Dermis blood vessel endothelial cell (primary cell): ENCODE data around the gene SLC6A18. TPM values are rescaled to one million over a fixed set of nuclear protein-coding genes. Genes with fewer than 3 reads are reported as not detected.

Experiments used
- DNase-seq: peaks from one replicate; pipeline ENCODE4 v3.0.0; 2010
- total RNA-seq: library from RNA; depleted of rRNA; stranded (reverse); fragments of >200 nt; gene quantifications from 2 replicates; pipeline ENCODE4 v1.2.3, GENCODE V29; 2014

SLC6A18 gene
- total RNA-seq, 1 donor from 2014 or later = not detected

DNA sequence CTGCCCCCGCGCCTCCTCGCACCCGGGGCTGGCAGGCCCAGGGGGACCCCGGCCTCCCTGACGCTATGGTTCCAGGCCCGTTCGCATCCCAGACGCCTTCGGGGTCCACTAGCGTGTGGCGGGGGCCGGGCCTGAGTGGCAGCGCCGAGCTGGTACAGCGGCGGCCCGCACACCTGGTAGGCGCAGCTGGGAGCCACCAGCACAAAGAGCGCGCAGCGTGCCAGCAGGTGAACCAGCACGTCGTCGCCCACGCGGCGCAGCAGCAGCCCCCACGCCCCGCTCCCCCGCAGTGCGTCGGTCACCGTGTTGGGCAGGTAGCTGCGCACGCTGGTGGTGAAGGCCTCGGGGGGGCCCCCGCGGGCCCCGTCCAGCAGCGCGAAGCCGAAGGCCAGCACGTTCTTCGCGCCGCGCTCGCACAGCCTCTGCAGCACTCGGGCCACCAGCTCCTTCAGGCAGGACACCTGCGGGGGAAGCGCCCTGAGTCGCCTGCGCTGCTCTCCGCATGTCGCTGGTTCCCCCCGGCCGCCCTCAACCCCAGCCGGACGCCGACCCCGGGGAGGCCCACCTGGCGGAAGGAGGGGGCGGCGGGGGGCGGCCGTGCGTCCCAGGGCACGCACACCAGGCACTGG lies 69.1 kb downstream of the SLC6A18 start:
- DNase-seq = no peak

- DNase-seq = no peak
Observed at GRCh38 chr5:1294835-1295649, 69.9 kb downstream of the SLC6A18 start, which contains the start of gene TERT. TERT (minus strand) TSS chr5:1295068; CDS start chr5:1294989, 79 bp downstream.

DNA sequence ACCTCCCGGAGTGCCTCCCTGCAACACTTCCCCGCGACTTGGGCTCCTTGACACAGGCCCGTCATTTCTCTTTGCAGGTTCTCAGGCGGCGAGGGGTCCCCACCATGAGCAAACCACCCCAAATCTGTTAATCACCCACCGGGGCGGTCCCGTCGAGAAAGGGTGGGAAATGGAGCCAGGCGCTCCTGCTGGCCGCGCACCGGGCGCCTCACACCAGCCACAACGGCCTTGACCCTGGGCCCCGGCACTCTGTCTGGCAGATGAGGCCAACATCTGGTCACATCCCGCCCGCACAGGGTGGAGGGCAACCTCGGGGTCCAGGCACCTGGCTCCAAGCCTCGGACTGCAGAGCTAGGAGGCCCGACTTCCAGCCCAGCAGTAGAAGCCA lies 70.5 kb downstream of the SLC6A18 start:
- DNase-seq = no peak

Other genes with a start within 250 kb of the SLC6A18 start
- gene NKD2, start 216.6 kb upstream of the SLC6A18 start, total RNA-seq = 0.17 and 0.56 TPM in 2 replicates
- 31.3 and 38.8 TPM in 2 replicates for gene SLC12A7, start 113.3 kb upstream of the SLC6A18 start, total RNA-seq
- not detected in 2 replicates for gene SLC6A19, start 23.8 kb upstream of the SLC6A18 start, total RNA-seq
- gene TERT, start 69.7 kb downstream of the SLC6A18 start, total RNA-seq = 0.09 and 0.17 TPM in 2 replicates
- gene CLPTM1L, start 119.7 kb downstream of the SLC6A18 start, total RNA-seq = 234 and 315 TPM in 2 replicates
- gene SLC6A3, start 220.1 kb downstream of the SLC6A18 start, total RNA-seq = not detected in 2 replicates